Gastrocnemius medialis (tissue), 4 donors: Measurements from ENCODE around the gene HLA-DQA2. TPM values are rescaled to one million over a fixed set of nuclear protein-coding genes. Genes with fewer than 3 reads are reported as not detected.

Experiments used
- ATAC-seq, 2 donors: fragments of 150-250 bp; one replicate each; pipeline ENCODE4 v1.9.1; 2016
- DNase-seq, 2 donors: peaks; one replicate each; pipeline ENCODE4 v3.0.0-alpha.2; 2019
- H3K27ac ChIP-seq, 4 donors: fragments of 200-600 bp; sonication (generic); 1 replicate in 1 of 4; 2 replicates in 3 of 4; pipeline ENCODE4 v1.5.1; 2016 to 2018; ENCODE audit warnings: mild to moderate bottlenecking in 2 of 4, moderate library complexity in 1 of 4
- H3K27me3 ChIP-seq, 3 donors: fragments of 200-600 bp; sonication (generic) in 2 of 3; 1 replicate in 1 of 3; 2 replicates in 2 of 3; pipeline versions ENCODE4 v1.5.1 to v1.6.0; 2016 to 2019; ENCODE audit warnings: mild to moderate bottlenecking in 1 of 3, moderate library complexity in 1 of 3
- H3K36me3 ChIP-seq, 2 donors: fragments of 200-600 bp; sonication (generic) in 1 of 2; one replicate each; pipeline ENCODE4 v1.5.1; 2017 to 2018
- H3K4me1 ChIP-seq, 2 donors: fragments of 200-600 bp; sonication (generic) in 1 of 2; one replicate each; pipeline ENCODE4 v1.5.1; 2016 to 2017; ENCODE audit warnings: mild to moderate bottlenecking in 2 of 2
- H3K4me3 ChIP-seq, 4 donors: fragments of 200-600 bp; sonication (generic) in 3 of 4; 1 replicate in 1 of 4; 2 replicates in 3 of 4; pipeline ENCODE4 v1.5.1; 2016 to 2019; ENCODE audit warnings: mild to moderate bottlenecking in 2 of 4
- H3K9me3 ChIP-seq, 3 donors: fragments of 200-600 bp; sonication (generic) in 2 of 3; 1 replicate in 1 of 3; 2 replicates in 2 of 3; pipeline ENCODE4 v1.5.1; 2016 to 2019
- POLR2A ChIP-seq, 2 donors: fragments of 450-650 bp; IDR thresholded peaks; one replicate each; pipeline ENCODE4 v1.6.1; 2017; ENCODE audit warnings: antibody characterized with exemption in 2 of 2, mild to moderate bottlenecking in 2 of 2, moderate library complexity in 2 of 2
- in situ Hi-C, 4 donors: fragments of 200-750 bp; cut with MboI; loops; one replicate each; pipeline versions ENCODE4 v1.15.0 to v1.8.0; 2017; ENCODE audit warnings: low sequenced_read_pairs in 4 of 4
- intact Hi-C: fragments of 100-400 bp; cut with DNase I; formaldehyde crosslinking; loops from one replicate; pipeline ENCODE4 v1.15.1; 2023; ENCODE audit warnings: low total_unique reads
- total RNA-seq, 4 donors: library from RNA; depleted of rRNA; stranded (reverse); fragments of >200 nt; gene quantifications; one replicate each; pipeline versions ENCODE4 v1.1.0 to v1.2.3, GENCODE V29; 2016
- TF ChIP-seq, protein P1 (sequence below), 5 experiments: fragments of 450-650 bp in 3 of 5; fragments of 200-600 bp in 2 of 5; sonication (generic) in 2 of 5; IDR thresholded peaks in 4 of 5; conservative IDR thresholded peaks in 1 of 5; 1 replicate in 4 of 5; 2 replicates in 1 of 5; pipeline ENCODE4 v1.5.1; 2016 to 2019; ENCODE audit warnings: antibody characterized with exemption in 5 of 5, mild to moderate bottlenecking in 3 of 5, moderate library complexity in 3 of 5

Gene HLA-DQA2
- under 1 TPM in 1 of 4 donors, not detected in 3; 0.49 TPM for total RNA-seq

- ATAC-seq (no peak), DNase-seq (no peak)
- intact Hi-C loops: no loop called here
- no peak within 1 kb of the TSS for H3K4me3 ChIP-seq
- in situ Hi-C loops: no loop called here
- no peaks in the 10 kb centered on the region for H3K4me1 ChIP-seq
- peaks cover 0 to 3% (median 0%) of the 10 kb centered on the region in 3 donors for H3K27me3 ChIP-seq
- H3K9me3 ChIP-seq: no peaks in the 10 kb centered on the region
- H3K27ac ChIP-seq: no peak within 1 kb of the TSS
- no peaks in the 10 kb centered on the region for H3K36me3 ChIP-seq
- TF ChIP-seq POLR2A (IDR thresholded peaks at IDR 0.05): no peak
- TF ChIP-seq, protein P1, sequence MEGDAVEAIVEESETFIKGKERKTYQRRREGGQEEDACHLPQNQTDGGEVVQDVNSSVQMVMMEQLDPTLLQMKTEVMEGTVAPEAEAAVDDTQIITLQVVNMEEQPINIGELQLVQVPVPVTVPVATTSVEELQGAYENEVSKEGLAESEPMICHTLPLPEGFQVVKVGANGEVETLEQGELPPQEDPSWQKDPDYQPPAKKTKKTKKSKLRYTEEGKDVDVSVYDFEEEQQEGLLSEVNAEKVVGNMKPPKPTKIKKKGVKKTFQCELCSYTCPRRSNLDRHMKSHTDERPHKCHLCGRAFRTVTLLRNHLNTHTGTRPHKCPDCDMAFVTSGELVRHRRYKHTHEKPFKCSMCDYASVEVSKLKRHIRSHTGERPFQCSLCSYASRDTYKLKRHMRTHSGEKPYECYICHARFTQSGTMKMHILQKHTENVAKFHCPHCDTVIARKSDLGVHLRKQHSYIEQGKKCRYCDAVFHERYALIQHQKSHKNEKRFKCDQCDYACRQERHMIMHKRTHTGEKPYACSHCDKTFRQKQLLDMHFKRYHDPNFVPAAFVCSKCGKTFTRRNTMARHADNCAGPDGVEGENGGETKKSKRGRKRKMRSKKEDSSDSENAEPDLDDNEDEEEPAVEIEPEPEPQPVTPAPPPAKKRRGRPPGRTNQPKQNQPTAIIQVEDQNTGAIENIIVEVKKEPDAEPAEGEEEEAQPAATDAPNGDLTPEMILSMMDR (IDR thresholded peaks at IDR 0.05 in 4 of 5, conservative IDR thresholded peaks at IDR 0.05 in 1 of 5): no peak
Observed at GRCh38 chr6:32741031-32741960, at the start of gene HLA-DQA2. TSS of gene HLA-DQA2 (plus strand) at chr6:32741391. CDS start at chr6:32741444, 53 bp downstream.

GRCh38 chr6:32692019-32692418 is 49.2 kb upstream of the HLA-DQA2 start:
- TF ChIP-seq, protein P1 (IDR thresholded peaks at IDR 0.05 in 4 of 5, conservative IDR thresholded peaks at IDR 0.05 in 1 of 5): peak in 1 of 5 experiments; percentile 28
- TF ChIP-seq POLR2A (IDR thresholded peaks at IDR 0.05): no peak
- ATAC-seq: no peak
- Histone ChIP-seq H3K4me1 (no peaks in the 10 kb centered on the region), H3K36me3 (no peaks in the 10 kb centered on the region), H3K9me3 (no peaks in the 10 kb centered on the region), H3K27ac (no peak overlapping the region), H3K4me3 (no peak overlapping the region), H3K27me3 (peaks cover 0 to 4% (median 0%) of the 10 kb centered on the region in 3 donors)
- intact Hi-C loops (no loop called here), in situ Hi-C loops (loop anchor here in 3 of 4 donors (10.0 kb wide), 2 partner anchors 267 to 277 kb away; no protein-coding TSS in a partner anchor)
- DNase-seq: no peak

GRCh38 chr6:32697031-32697430 is 44.2 kb upstream of the HLA-DQA2 start:
- peaks cover 0 to 8% (median 0%) of the 10 kb centered on the region in 3 donors for H3K27me3 ChIP-seq
- H3K4me3 ChIP-seq: no peak overlapping the region
- in situ Hi-C loops (loop anchor here (5.0 to 10.0 kb wide), 3 partner anchors 270 to 282 kb away; no protein-coding TSS in a partner anchor), intact Hi-C loops (no loop called here)
- no peak for ATAC-seq
- TF ChIP-seq, protein P1 (IDR thresholded peaks at IDR 0.05 in 4 of 5, conservative IDR thresholded peaks at IDR 0.05 in 1 of 5): no peak
- TF ChIP-seq POLR2A (IDR thresholded peaks at IDR 0.05): no peak
- no peak for DNase-seq
- H3K4me1 ChIP-seq: no peaks in the 10 kb centered on the region
- no peaks in the 10 kb centered on the region for H3K9me3 ChIP-seq
- no peaks in the 10 kb centered on the region for H3K36me3 ChIP-seq
- H3K27ac ChIP-seq: no peak overlapping the region

GRCh38 chr6:32700391-32701040 is 40.7 kb upstream of the HLA-DQA2 start:
- Histone ChIP-seq H3K36me3 (no peaks in the 10 kb centered on the region), H3K27me3 (peaks cover 0 to 4% (median 3%) of the 10 kb centered on the region in 3 donors), H3K27ac (no peak overlapping the region), H3K9me3 (no peaks in the 10 kb centered on the region), H3K4me1 (no peaks in the 10 kb centered on the region), H3K4me3 (no peak overlapping the region)
- in situ Hi-C loops: no loop called here
- ATAC-seq (peak; percentile 33 to 50), DNase-seq (peak in 1 of 2 donors; percentile 13)
- TF ChIP-seq, protein P1 (IDR thresholded peaks at IDR 0.05 in 4 of 5, conservative IDR thresholded peaks at IDR 0.05 in 1 of 5): peak in 4 of 5 experiments; percentile 22 to 58 (median 40)
- TF ChIP-seq POLR2A (IDR thresholded peaks at IDR 0.05): no peak
- intact Hi-C loops: loop anchor here (2.0 to 5.0 kb wide), 2 partner anchors 268 to 286 kb away; no protein-coding TSS in a partner anchor
